Activated T-helper 17 cell treated with anti-CD3 and anti-CD28 coated beads, Interleukin-2, amount 50 U/mL, for 72 hours (primary cell): ENCODE measurements around the gene MEIOSIN. TPM values are rescaled to one million over a fixed set of nuclear protein-coding genes. Genes with fewer than 3 reads are reported as not detected.
"Not testable (repeated sequence)": the region's sequence is repeated elsewhere in the genome, so short reads cannot be mapped to it uniquely, and the experiment has no call there.

ENCODE experiments used
- ATAC-seq: fragments of 150-1000 bp; cut with Tn5 transposase; replicated peaks from 2 replicates; pipeline ENCODE4 v1.10.0; 2021; ENCODE audit warnings: mild to moderate bottlenecking, moderate library complexity
- H3K27ac Mint-ChIP-seq: one replicate; pipeline ENCODE4 v1.8.0; 2022; ENCODE audit warnings: mixed read lengths
- H3K27me3 Mint-ChIP-seq: one replicate; pipeline ENCODE4 v1.8.0; 2022; ENCODE audit warnings: mixed read lengths
- H3K36me3 Mint-ChIP-seq: one replicate; pipeline ENCODE4 v1.8.0; 2022; ENCODE audit warnings: low read depth, mild to moderate bottlenecking, mixed read lengths
- H3K4me1 Mint-ChIP-seq: one replicate; pipeline ENCODE4 v1.8.0; 2022; ENCODE audit warnings: mixed read lengths
- H3K4me3 Mint-ChIP-seq: one replicate; pipeline ENCODE4 v1.8.0; 2022; ENCODE audit warnings: mild to moderate bottlenecking, mixed read lengths
- H3K9me3 Mint-ChIP-seq: one replicate; pipeline ENCODE4 v1.8.0; 2022; ENCODE audit warnings: mixed read lengths
- total RNA-seq, 2 donors: library from RNA; stranded (reverse); gene quantifications; one replicate each; pipeline ENCODE4 v1.2.3, GENCODE V29; 2022

Gene MEIOSIN
- total RNA-seq, 2 donors from 2014 or later: 0.37 TPM; not detected in 1

- no peaks in the 10 kb centered on the region for H3K9me3 Mint-ChIP-seq
- no peaks in the 10 kb centered on the region for H3K27me3 Mint-ChIP-seq
- no peak for ATAC-seq
- H3K4me3 Mint-ChIP-seq: no peak overlapping the region
- H3K36me3 Mint-ChIP-seq: peaks cover 57% of the 10 kb centered on the region
- H3K4me1 Mint-ChIP-seq: peaks cover 17% of the 10 kb centered on the region
- H3K27ac Mint-ChIP-seq: no peak overlapping the region
These were observed 20.1 kb upstream of the MEIOSIN start for GRCh38 chr19:45713141-45713540.

- Mint-ChIP-seq H3K27me3 (no peaks in the 10 kb centered on the region), H3K36me3 (peaks cover 56% of the 10 kb centered on the region), H3K4me1 (peaks cover 28% of the 10 kb centered on the region), H3K4me3 (peak overlapping the region; percentile 84), H3K27ac (no peak overlapping the region), H3K9me3 (no peaks in the 10 kb centered on the region)
- no peak for ATAC-seq
These were observed 18.1 kb upstream of the MEIOSIN start for GRCh38 chr19:45715139-45715538.

GRCh38 chr19:45716359-45717130 lies 16.7 kb upstream of the MEIOSIN start:
- peak overlapping the region; percentile 84 for H3K4me3 Mint-ChIP-seq
- H3K27ac Mint-ChIP-seq: peak overlapping the region; percentile 88
- no peaks in the 10 kb centered on the region for H3K27me3 Mint-ChIP-seq
- H3K36me3 Mint-ChIP-seq: peaks cover 53% of the 10 kb centered on the region
- no peak for ATAC-seq
- H3K9me3 Mint-ChIP-seq: no peaks in the 10 kb centered on the region
- H3K4me1 Mint-ChIP-seq: peaks cover 22% of the 10 kb centered on the region

GRCh38 chr19:45717131-45717982 lies 15.9 kb upstream of the MEIOSIN start:
- ATAC-seq: peak; percentile 98
- H3K27me3 Mint-ChIP-seq: no peaks in the 10 kb centered on the region
- H3K9me3 Mint-ChIP-seq: no peaks in the 10 kb centered on the region
- peaks cover 22% of the 10 kb centered on the region for H3K4me1 Mint-ChIP-seq
- peak overlapping the region; percentile 88 for H3K27ac Mint-ChIP-seq
- H3K4me3 Mint-ChIP-seq: peak overlapping the region; percentile 84
- H3K36me3 Mint-ChIP-seq: peaks cover 55% of the 10 kb centered on the region

GRCh38 chr19:45717983-45718650 lies 15.1 kb upstream of the MEIOSIN start:
- H3K9me3 Mint-ChIP-seq: no peaks in the 10 kb centered on the region
- H3K36me3 Mint-ChIP-seq: peaks cover 63% of the 10 kb centered on the region
- no peak for ATAC-seq
- no peaks in the 10 kb centered on the region for H3K27me3 Mint-ChIP-seq
- H3K27ac Mint-ChIP-seq: peak overlapping the region; percentile 88
- peak overlapping the region; percentile 84 for H3K4me3 Mint-ChIP-seq
- peaks cover 22% of the 10 kb centered on the region for H3K4me1 Mint-ChIP-seq

GRCh38 chr19:45720065-45720464 lies 13.2 kb upstream of the MEIOSIN start:
- peaks cover 68% of the 10 kb centered on the region for H3K36me3 Mint-ChIP-seq

GRCh38 chr19:45728683-45729082 lies 4.6 kb upstream of the MEIOSIN start:
- peaks cover 37% of the 10 kb centered on the region for H3K36me3 Mint-ChIP-seq
- ATAC-seq, H3K27ac Mint-ChIP-seq, H3K9me3 Mint-ChIP-seq, H3K27me3 Mint-ChIP-seq: not testable (repeated sequence)
- peaks cover 16% of the 10 kb centered on the region for H3K4me1 Mint-ChIP-seq
- peak overlapping the region; percentile 99 for H3K4me3 Mint-ChIP-seq

More at GRCh38 chr19:45720065-45720464, 13.2 kb upstream of the MEIOSIN start:
- peak overlapping the region; percentile 38 for H3K27ac Mint-ChIP-seq
- H3K9me3 Mint-ChIP-seq, H3K4me3 Mint-ChIP-seq, ATAC-seq, H3K27me3 Mint-ChIP-seq: not testable (repeated sequence)
- peaks cover 22% of the 10 kb centered on the region for H3K4me1 Mint-ChIP-seq

- Mint-ChIP-seq H3K9me3 (no peaks in the 10 kb centered on the region), H3K36me3 (peaks cover 30% of the 10 kb centered on the region), H3K27ac (peak overlapping the region; percentile 87), H3K27me3 (no peaks in the 10 kb centered on the region), H3K4me1 (peaks cover 16% of the 10 kb centered on the region), H3K4me3 (peak overlapping the region; percentile 99)
- ATAC-seq: peak; percentile 37
These were observed 3.4 kb upstream of the MEIOSIN start for GRCh38 chr19:45729800-45730290.

GRCh38 chr19:45730368-45731288 lies 2.6 kb upstream of the MEIOSIN start, which contains the start of gene FBXO46:
Gene FBXO46, minus strand, starts transcription at chr19:45730896. Its CDS starts 17,401 bp downstream, at chr19:45713495.
- H3K27ac Mint-ChIP-seq: peak within 1 kb of the TSS; percentile 87
- peak; percentile 99 for ATAC-seq
- peak within 1 kb of the TSS; percentile 99 for H3K4me3 Mint-ChIP-seq
- H3K36me3 Mint-ChIP-seq: peaks cover 27% of the 10 kb centered on the region
- H3K27me3 Mint-ChIP-seq: no peaks in the 10 kb centered on the region
- no peaks in the 10 kb centered on the region for H3K9me3 Mint-ChIP-seq
- peaks cover 16% of the 10 kb centered on the region for H3K4me1 Mint-ChIP-seq

GRCh38 chr19:45739498-45740439 lies 6.5 kb downstream of the MEIOSIN start:
- Mint-ChIP-seq H3K27me3 (peaks cover 6% of the 10 kb centered on the region), H3K27ac (no peak overlapping the region), H3K9me3 (no peaks in the 10 kb centered on the region), H3K36me3 (no peaks in the 10 kb centered on the region), H3K4me1 (no peaks in the 10 kb centered on the region), H3K4me3 (no peak overlapping the region)
- ATAC-seq: no peak

GRCh38 chr19:45742969-45743368 lies 9.7 kb downstream of the MEIOSIN start:
- H3K27ac Mint-ChIP-seq: no peak overlapping the region
- no peaks in the 10 kb centered on the region for H3K4me1 Mint-ChIP-seq
- H3K27me3 Mint-ChIP-seq: peaks cover 11% of the 10 kb centered on the region
- no peak overlapping the region for H3K4me3 Mint-ChIP-seq
- no peak for ATAC-seq
- H3K9me3 Mint-ChIP-seq: no peaks in the 10 kb centered on the region
- no peaks in the 10 kb centered on the region for H3K36me3 Mint-ChIP-seq

- H3K4me1 Mint-ChIP-seq: no peaks in the 10 kb centered on the region
- H3K36me3 Mint-ChIP-seq: no peaks in the 10 kb centered on the region
- ATAC-seq: no peak
- peaks cover 11% of the 10 kb centered on the region for H3K27me3 Mint-ChIP-seq
- no peak overlapping the region for H3K27ac Mint-ChIP-seq
- no peak overlapping the region for H3K4me3 Mint-ChIP-seq
- no peaks in the 10 kb centered on the region for H3K9me3 Mint-ChIP-seq
These were observed 12.4 kb downstream of the MEIOSIN start for GRCh38 chr19:45745606-45746005.
